HepG2 (cell line): ENCODE measurements around the gene SPHK1. TPM values are rescaled to one million over a fixed set of nuclear protein-coding genes. Genes with fewer than 3 reads are reported as not detected.

Experiments
- ATAD3A ChIP-seq: sonication (generic); formaldehyde crosslinking; IDR thresholded peaks from 2 replicates; pipeline ENCODE4 v1.4.0; 2020; ENCODE audit warnings: missing genetic modification reagents
- DRAP1 ChIP-seq: IDR thresholded peaks from 2 replicates; pipeline ENCODE4 v1.6.1; 2016; ENCODE audit warnings: missing genetic modification reagents, missing compliant biosample characterization
- GATA4 ChIP-seq: sonication (generic); IDR thresholded peaks from 2 replicates; pipeline ENCODE4 v1.6.1; 2016; ENCODE audit warnings: antibody characterized with exemption, low read depth, borderline replicate concordance
- JARID2 ChIP-seq: sonication (generic); formaldehyde crosslinking; IDR thresholded peaks from 2 replicates; pipeline ENCODE4 v1.8.1; 2023; ENCODE audit warnings: missing genetic modification reagents, inconsistent platforms; ENCODE audit not compliant: insufficient replicate concordance
- KDM4B ChIP-seq: sonication (generic); formaldehyde crosslinking; IDR thresholded peaks from 2 replicates; pipeline ENCODE4 v1.4.0; 2020; ENCODE audit warnings: missing genetic modification reagents
- MAFF ChIP-seq: IDR thresholded peaks from 2 replicates; pipeline ENCODE4 v1.6.1; 2011; ENCODE audit warnings: low read depth, low read length, improper control_type of control experiment
- REL ChIP-seq: sonication (generic); formaldehyde crosslinking; conservative IDR thresholded peaks from 2 replicates; pipeline ENCODE4 v1.8.0; 2022; ENCODE audit warnings: mild to moderate bottlenecking, missing genetic modification reagents, moderate library complexity
- U2AF1 ChIP-seq: fragments of 200-400 bp; formaldehyde crosslinking; optimal IDR thresholded peaks from 2 replicates; pipeline ENCODE3; 2017; ENCODE audit warnings: mild to moderate bottlenecking, low read depth, low read length
- YY1 ChIP-seq: IDR thresholded peaks from 2 replicates; pipeline ENCODE4 v1.6.1; 2011; ENCODE audit warnings: low read length, low read depth, moderate library complexity, mild to moderate bottlenecking; ENCODE audit not compliant: insufficient read depth, insufficient replicate concordance
- ZC3H4 ChIP-seq: sonication (generic); formaldehyde crosslinking; IDR thresholded peaks from 2 replicates; pipeline ENCODE4 v1.4.0; 2020; ENCODE audit warnings: missing genetic modification reagents, borderline replicate concordance
- ZNF557 ChIP-seq: sonication (generic); formaldehyde crosslinking; IDR thresholded peaks from 2 replicates; pipeline ENCODE4 v1.4.0; 2020; ENCODE audit warnings: missing genetic modification reagents
- ZNF670 ChIP-seq: sonication (generic); formaldehyde crosslinking; IDR thresholded peaks from 2 replicates; pipeline ENCODE4 v1.8.0; 2022; ENCODE audit warnings: mild to moderate bottlenecking, missing genetic modification reagents, borderline replicate concordance
- ZNF766 ChIP-seq: sonication (generic); formaldehyde crosslinking; IDR thresholded peaks from 2 replicates; pipeline ENCODE4 v1.5.0; 2020; ENCODE audit warnings: missing genetic modification reagents, borderline replicate concordance
- ZNF768 ChIP-seq: sonication (generic); formaldehyde crosslinking; IDR thresholded peaks from 2 replicates; pipeline ENCODE4 v1.4.0; 2020; ENCODE audit warnings: missing genetic modification reagents
- ZNF83 ChIP-seq: sonication (generic); formaldehyde crosslinking; IDR thresholded peaks from 2 replicates; pipeline ENCODE4 v1.4.0; 2020; ENCODE audit warnings: missing genetic modification reagents, mild to moderate bottlenecking, borderline replicate concordance
- polyA plus RNA-seq, 8 experiments: library from polyadenylated mRNA; depleted of rRNA in 3 of 8; stranded (reverse) in 7 of 8; unstranded in 1 of 8; fragments of >200 nt; fragmentation: Illumina TruSeq in 4 of 8; extraction: Trizol in 4 of 8; gene quantifications; 2 replicates each; pipeline versions ENCODE4 v1.2.1 to v1.2.3, GENCODE V29; 2011 to 2016; ENCODE audit warnings: low read depth in 4 of 8, missing spikeins in 1 of 8, mixed read lengths in 1 of 8; ENCODE audit not compliant: insufficient read depth in 1 of 8
- total RNA-seq, 5 experiments: library from RNA; depleted of rRNA; stranded (reverse); fragments of >200 nt; fragmentation: Illumina TruSeq; extraction: Trizol; gene quantifications; 2 replicates each; pipeline ENCODE4 v1.2.3, GENCODE V29; 2016; ENCODE audit warnings: low read depth in 1 of 5
- TF ChIP-seq, protein P1 (sequence below): conservative IDR thresholded peaks from 2 replicates; pipeline ENCODE4 v1.6.1; 2018; ENCODE audit warnings: missing genetic modification reagents
- TF ChIP-seq, protein P2 (sequence below): sonication (generic); formaldehyde crosslinking; conservative IDR thresholded peaks from 2 replicates; pipeline ENCODE4 v1.8.0; 2022; ENCODE audit warnings: mild to moderate bottlenecking, moderate library complexity, missing genetic modification reagents
- TF ChIP-seq, protein P3 (sequence below): sonication (generic); formaldehyde crosslinking; IDR thresholded peaks from 2 replicates; pipeline ENCODE4 v1.8.0; 2022; ENCODE audit warnings: missing genetic modification reagents, low read depth, mild to moderate bottlenecking, borderline replicate concordance
- TF ChIP-seq, protein P4 (sequence below): sonication (generic); formaldehyde crosslinking; IDR thresholded peaks from 2 replicates; pipeline ENCODE4 v1.4.0; 2020; ENCODE audit warnings: missing genetic modification reagents
- TF ChIP-seq, protein P5 (sequence below): IDR thresholded peaks from 2 replicates; pipeline ENCODE4 v1.6.1; 2016; ENCODE audit warnings: mild to moderate bottlenecking
- TF ChIP-seq, protein P6 (sequence below): sonication (generic); formaldehyde crosslinking; IDR thresholded peaks from 2 replicates; pipeline ENCODE4 v1.5.0; 2020; ENCODE audit warnings: missing genetic modification reagents

Gene SPHK1
- total and polyA plus RNA-seq, 2 of the 13 experiments (the other 11 are each of a cell fraction or from before 2014, with no cell fraction given) = 129 to 160 TPM

DNA sequence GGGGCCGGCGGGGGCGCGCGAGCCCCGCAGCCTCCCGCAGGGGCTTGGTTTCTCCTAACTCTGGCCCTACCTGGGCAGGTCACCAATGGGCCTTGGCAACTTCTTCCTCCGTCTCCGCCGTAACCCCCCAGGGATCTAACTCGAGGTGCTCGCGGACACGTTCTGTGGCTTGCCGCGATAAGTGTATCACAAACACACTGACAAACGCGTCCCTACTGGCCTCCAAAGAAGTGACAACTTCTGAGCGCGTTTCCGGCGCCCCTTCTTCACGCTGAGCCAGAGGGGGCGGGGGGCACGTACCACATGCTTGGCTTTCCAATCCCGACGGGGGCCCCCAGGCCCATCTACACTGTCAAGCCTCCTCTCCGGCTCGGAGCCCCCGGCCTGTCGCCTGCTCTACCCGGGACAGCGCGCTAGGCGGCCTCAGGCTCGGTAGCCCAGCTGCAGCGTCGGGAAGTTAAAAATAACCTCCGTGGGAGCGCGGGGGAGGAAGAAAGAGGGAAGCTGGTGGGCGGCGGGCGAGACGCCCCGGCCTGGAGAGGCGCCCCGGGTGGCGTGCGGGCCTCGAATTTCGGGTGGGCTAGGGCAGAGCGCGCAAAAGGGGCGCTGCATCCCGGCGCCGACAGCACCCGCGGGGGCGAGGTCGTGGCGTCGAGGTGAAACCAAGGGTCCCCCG lies 725 bp upstream of the SPHK1 start (continued):
- TF ChIP-seq, protein P1, sequence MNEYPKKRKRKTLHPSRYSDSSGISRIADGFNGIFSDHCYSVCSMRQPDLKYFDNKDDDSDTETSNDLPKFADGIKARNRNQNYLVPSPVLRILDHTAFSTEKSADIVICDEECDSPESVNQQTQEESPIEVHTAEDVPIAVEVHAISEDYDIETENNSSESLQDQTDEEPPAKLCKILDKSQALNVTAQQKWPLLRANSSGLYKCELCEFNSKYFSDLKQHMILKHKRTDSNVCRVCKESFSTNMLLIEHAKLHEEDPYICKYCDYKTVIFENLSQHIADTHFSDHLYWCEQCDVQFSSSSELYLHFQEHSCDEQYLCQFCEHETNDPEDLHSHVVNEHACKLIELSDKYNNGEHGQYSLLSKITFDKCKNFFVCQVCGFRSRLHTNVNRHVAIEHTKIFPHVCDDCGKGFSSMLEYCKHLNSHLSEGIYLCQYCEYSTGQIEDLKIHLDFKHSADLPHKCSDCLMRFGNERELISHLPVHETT (CRISPR knock-in tag) = no peak; the same call in none of the 2 replicates
- TF ChIP-seq, protein P2, sequence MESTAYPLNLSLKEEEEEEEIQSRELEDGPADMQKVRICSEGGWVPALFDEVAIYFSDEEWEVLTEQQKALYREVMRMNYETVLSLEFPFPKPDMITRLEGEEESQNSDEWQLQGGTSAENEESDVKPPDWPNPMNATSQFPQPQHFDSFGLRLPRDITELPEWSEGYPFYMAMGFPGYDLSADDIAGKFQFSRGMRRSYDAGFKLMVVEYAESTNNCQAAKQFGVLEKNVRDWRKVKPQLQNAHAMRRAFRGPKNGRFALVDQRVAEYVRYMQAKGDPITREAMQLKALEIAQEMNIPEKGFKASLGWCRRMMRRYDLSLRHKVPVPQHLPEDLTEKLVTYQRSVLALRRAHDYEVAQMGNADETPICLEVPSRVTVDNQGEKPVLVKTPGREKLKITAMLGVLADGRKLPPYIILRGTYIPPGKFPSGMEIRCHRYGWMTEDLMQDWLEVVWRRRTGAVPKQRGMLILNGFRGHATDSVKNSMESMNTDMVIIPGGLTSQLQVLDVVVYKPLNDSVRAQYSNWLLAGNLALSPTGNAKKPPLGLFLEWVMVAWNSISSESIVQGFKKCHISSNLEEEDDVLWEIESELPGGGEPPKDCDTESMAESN (CRISPR knock-in tag) = peak; percentile 70; the same call in 1 of the 2 replicates
- TF ChIP-seq, protein P3, sequence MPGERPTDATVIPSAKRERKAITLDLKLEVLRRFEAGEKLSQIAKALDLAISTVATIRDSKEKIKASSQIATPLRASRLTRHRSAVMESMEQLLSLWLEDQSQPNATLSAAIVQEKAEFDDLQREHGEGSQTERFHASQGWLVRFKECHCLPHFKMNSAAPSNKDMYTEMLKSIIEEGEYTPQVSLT (CRISPR knock-in tag) = peak; percentile 62; the same call in 1 of the 2 replicates
- TF ChIP-seq REL (CRISPR knock-in tag) = peak; percentile 39; the same call in 1 of the 2 replicates
- TF ChIP-seq ZNF83 = no peak
- TF ChIP-seq, protein P4, sequence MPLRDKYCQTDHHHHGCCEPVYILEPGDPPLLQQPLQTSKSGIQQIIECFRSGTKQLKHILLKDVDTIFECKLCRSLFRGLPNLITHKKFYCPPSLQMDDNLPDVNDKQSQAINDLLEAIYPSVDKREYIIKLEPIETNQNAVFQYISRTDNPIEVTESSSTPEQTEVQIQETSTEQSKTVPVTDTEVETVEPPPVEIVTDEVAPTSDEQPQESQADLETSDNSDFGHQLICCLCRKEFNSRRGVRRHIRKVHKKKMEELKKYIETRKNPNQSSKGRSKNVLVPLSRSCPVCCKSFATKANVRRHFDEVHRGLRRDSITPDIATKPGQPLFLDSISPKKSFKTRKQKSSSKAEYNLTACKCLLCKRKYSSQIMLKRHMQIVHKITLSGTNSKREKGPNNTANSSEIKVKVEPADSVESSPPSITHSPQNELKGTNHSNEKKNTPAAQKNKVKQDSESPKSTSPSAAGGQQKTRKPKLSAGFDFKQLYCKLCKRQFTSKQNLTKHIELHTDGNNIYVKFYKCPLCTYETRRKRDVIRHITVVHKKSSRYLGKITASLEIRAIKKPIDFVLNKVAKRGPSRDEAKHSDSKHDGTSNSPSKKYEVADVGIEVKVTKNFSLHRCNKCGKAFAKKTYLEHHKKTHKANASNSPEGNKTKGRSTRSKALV (CRISPR knock-in tag) = peak; percentile 3; the same call in 1 of the 2 replicates
- TF ChIP-seq ZC3H4 (CRISPR knock-in tag) = peak; percentile 99
- TF ChIP-seq JARID2 = peak; percentile 50
- no peak for TF ChIP-seq YY1
- 0 out of 2 replicates have a peak, but pooled peaks have one; percentile 60 for TF ChIP-seq ZNF670 (CRISPR knock-in tag)
- peak; percentile 43; the same call in 1 of the 2 replicates for TF ChIP-seq ZNF768 (CRISPR knock-in tag)
- TF ChIP-seq ZNF766 (CRISPR knock-in tag) = no peak; the same call in 1 of the 2 replicates
- TF ChIP-seq GATA4 = 0 out of 2 replicates have a peak, but pooled peaks have one; percentile 30
- TF ChIP-seq, protein P5, sequence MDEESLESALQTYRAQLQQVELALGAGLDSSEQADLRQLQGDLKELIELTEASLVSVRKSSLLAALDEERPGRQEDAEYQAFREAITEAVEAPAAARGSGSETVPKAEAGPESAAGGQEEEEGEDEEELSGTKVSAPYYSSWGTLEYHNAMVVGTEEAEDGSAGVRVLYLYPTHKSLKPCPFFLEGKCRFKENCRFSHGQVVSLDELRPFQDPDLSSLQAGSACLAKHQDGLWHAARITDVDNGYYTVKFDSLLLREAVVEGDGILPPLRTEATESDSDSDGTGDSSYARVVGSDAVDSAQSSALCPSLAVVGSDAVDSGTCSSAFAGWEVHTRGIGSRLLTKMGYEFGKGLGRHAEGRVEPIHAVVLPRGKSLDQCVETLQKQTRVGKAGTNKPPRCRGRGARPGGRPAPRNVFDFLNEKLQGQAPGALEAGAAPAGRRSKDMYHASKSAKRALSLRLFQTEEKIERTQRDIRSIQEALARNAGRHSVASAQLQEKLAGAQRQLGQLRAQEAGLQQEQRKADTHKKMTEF (CRISPR knock-in tag) = no peak
- peak; percentile 65 for TF ChIP-seq U2AF1
- no peak for TF ChIP-seq MAFF
- TF ChIP-seq KDM4B (CRISPR knock-in tag) = 0 out of 2 replicates have a peak, but pooled peaks have one; percentile 21
- 0 out of 2 replicates have a peak, but pooled peaks have one; percentile 11 for TF ChIP-seq ZNF557 (CRISPR knock-in tag)
- TF ChIP-seq, protein P6, sequence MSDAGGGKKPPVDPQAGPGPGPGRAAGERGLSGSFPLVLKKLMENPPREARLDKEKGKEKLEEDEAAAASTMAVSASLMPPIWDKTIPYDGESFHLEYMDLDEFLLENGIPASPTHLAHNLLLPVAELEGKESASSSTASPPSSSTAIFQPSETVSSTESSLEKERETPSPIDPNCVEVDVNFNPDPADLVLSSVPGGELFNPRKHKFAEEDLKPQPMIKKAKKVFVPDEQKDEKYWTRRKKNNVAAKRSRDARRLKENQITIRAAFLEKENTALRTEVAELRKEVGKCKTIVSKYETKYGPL = no peak
- TF ChIP-seq DRAP1 (CRISPR knock-in tag) = no peak
- no peak for TF ChIP-seq ATAD3A (CRISPR knock-in tag)
